Stimulated activated naive B cell treated with anti-CD40 and anti-IgM and Interleukin-4, amounts not matched to agents 10 μg/mL and 1 μg/mL and 100 μg/mL, for 72 hours (primary cell): ENCODE results near the gene RAB17.
A peak's percentile ranks its signal among the peaks of the same experiment; 100 is the strongest.

Experiments
- ATAC-seq, 2 donors: fragments of 150-1000 bp; cut with Tn5 transposase; replicated peaks; 2 replicates each; pipeline ENCODE4 v1.10.0; 2021; ENCODE audit warnings: moderate library complexity in 1 of 2
- DNase-seq: peaks from one replicate; pipeline ENCODE4 v3.0.0; 2021
- H3K27ac Mint-ChIP-seq: one replicate; pipeline ENCODE4 v1.8.0; 2022; ENCODE audit warnings: mild to moderate bottlenecking, mixed read lengths
- H3K27me3 Mint-ChIP-seq, 2 donors: one replicate each; pipeline ENCODE4 v1.8.0; 2022; ENCODE audit warnings: mixed read lengths in 2 of 2
- H3K36me3 Mint-ChIP-seq, 2 donors: one replicate each; pipeline ENCODE4 v1.8.0; 2022; ENCODE audit warnings: mixed read lengths in 2 of 2, mild to moderate bottlenecking in 1 of 2
- H3K4me1 Mint-ChIP-seq, 2 donors: one replicate each; pipeline ENCODE4 v1.8.0; 2022; ENCODE audit warnings: mixed read lengths in 2 of 2, mild to moderate bottlenecking in 1 of 2
- H3K4me3 Mint-ChIP-seq, 2 donors: one replicate each; pipeline ENCODE4 v1.8.0; 2022; ENCODE audit warnings: mild to moderate bottlenecking in 2 of 2, mixed read lengths in 2 of 2, moderate library complexity in 1 of 2
- H3K9me3 Mint-ChIP-seq, 2 donors: one replicate each; pipeline ENCODE4 v1.8.0; 2022; ENCODE audit warnings: mixed read lengths in 2 of 2, mild to moderate bottlenecking in 1 of 2

Gene RAB17

DNA sequence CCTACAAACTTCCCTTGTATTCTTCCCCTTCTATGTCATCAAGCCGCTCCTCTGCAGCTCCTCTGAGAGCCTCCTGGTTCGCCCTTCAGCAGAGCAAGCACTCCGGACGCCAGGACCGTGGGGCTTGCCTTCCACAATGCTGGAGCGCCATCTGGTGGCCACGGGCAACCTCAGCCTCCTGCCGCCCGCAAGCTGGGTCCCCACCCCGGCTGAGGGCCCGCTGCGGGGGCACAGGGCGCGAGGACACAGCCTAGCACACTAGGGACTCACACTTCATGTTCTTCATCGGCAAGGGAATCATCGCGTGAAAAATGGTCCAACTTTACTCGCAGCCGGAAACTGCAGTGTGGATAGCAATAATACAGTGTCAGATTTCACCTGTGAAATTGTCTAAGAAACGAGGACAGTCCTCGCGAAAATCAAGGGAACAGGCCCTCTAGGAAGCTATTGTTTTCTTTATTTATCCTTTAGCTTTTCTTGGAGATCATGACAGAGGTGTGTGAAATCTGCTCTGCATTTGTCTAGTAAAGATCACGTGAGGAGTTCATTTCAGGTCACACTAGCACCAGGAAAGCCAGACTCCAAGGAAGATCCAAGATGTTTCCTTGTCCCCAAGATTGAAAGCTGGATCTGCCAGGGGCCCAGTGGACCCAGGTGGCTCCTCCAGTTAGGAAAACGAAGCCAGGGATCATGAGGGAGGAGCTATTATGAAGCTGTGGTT, 18.4 kb downstream of the RAB17 start:
- Mint-ChIP-seq H3K4me3 (no peak overlapping the region), H3K4me1 (peaks cover 4 to 8% of the 10 kb centered on the region in 2 donors), H3K36me3 (no peaks in the 10 kb centered on the region), H3K9me3 (peaks cover 0 to 3% of the 10 kb centered on the region in 2 donors), H3K27me3 (peaks cover 9 to 33% of the 10 kb centered on the region in 2 donors), H3K27ac (no peak overlapping the region)
- ATAC-seq (peak; percentile 98 to 100), DNase-seq (peak; percentile 78)

DNA sequence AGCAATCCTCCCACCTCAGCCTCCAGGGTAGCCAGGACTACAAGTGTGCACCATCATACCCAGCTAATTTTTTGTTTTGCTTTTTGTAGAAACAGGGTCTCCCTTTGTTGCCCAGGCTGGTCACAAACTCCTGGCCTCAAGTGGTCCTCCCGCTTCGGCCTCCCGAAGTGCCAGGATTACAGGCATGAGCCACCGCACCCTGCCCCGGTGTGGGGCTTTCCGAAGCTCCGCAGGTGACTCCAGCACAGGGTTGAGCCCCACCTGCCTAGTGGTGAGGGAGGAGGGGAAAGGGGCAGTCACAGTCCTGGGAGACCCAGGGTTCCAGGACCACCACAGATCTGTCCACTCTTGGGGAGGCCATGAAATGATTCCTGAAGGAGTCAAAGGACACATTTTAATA, 19.0 kb downstream of the RAB17 start:
- Mint-ChIP-seq H3K27me3 (peaks cover 9 to 33% of the 10 kb centered on the region in 2 donors), H3K4me1 (peaks cover 4 to 8% of the 10 kb centered on the region in 2 donors), H3K4me3 (no peak overlapping the region), H3K27ac (no peak overlapping the region), H3K9me3 (peaks cover 0 to 3% of the 10 kb centered on the region in 2 donors), H3K36me3 (no peaks in the 10 kb centered on the region)
- no peak for DNase-seq
- no peak for ATAC-seq

DNA sequence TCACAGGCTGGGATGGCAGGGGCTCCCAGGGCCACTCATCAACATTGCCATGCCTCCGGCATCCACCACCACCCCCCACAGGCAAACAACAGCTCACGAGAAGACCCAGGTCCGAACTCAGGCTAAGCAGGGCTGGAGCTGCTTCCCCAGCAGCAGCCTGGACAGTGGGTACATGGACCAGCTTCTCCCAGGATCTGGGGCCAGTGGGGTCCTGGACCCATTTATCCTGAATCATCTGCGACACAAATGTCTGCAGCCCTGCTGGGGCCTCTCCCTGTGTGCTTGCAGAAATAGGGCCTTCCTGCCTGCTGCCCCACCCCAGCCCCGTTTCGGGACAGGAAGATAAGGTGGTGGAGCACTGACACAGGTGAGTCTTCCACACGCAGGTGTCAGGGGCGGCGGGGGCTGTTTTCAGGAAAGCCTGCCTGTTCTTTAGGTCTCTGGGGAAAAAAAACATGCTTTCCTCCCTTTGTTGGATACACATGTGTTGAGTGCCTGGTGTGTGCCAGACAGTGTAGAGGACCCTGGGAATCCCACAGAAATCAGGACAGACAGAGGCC, 19.7 kb downstream of the RAB17 start:
- ATAC-seq (no peak), DNase-seq (no peak)
- Mint-ChIP-seq H3K4me1 (peaks cover 4 to 8% of the 10 kb centered on the region in 2 donors), H3K4me3 (no peak overlapping the region), H3K9me3 (peaks cover 0 to 3% of the 10 kb centered on the region in 2 donors), H3K36me3 (no peaks in the 10 kb centered on the region), H3K27ac (no peak overlapping the region), H3K27me3 (peaks cover 9 to 33% of the 10 kb centered on the region in 2 donors)

DNA sequence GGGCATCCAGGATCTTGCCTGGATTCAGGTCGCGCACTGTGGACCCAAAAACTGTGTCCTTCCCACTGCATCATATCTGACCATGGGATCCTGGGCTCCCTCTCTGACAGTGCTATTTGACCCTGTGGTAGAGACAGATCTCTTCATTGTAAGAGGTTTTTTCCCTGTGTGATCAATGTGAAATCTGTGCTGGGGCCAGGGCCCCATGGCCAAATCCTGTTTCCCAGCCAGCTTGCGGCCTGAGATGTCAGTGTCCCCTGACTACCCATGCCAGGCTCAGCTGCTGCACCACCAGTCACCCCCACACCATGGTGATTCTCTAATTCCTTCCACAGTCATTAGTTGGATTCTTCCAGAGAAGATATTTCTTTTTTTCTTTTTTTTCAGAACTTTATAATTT, 20.6 kb downstream of the RAB17 start:
- no peak overlapping the region for H3K4me3 Mint-ChIP-seq

DNA sequence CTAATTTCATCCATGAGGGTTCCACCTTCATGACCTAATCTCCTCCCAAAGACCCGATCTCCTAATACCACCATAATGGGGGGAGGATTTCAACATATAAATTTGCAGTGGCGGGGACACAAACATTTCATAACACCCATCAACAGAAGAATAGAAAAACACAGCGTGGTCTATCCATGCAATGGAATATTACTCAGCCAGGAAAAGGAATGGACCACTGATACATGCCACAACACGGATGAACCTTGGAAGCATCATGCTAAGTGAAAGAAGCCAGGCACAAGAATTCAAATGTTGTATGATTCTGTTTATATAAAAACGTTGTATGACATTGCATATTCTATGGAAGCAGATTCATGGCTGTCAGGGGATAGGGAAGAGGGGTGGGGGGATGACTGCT, 21.5 kb downstream of the RAB17 start:
- H3K27me3 Mint-ChIP-seq = peaks cover 15 to 33% of the 10 kb centered on the region in 2 donors
- ATAC-seq (no peak), DNase-seq (no peak)
- no peak overlapping the region for H3K4me3 Mint-ChIP-seq
- no peak overlapping the region for H3K27ac Mint-ChIP-seq
- H3K4me1 Mint-ChIP-seq = peaks cover 4 to 8% of the 10 kb centered on the region in 2 donors
- H3K36me3 Mint-ChIP-seq = no peaks in the 10 kb centered on the region
- H3K9me3 Mint-ChIP-seq = peaks cover 0 to 3% of the 10 kb centered on the region in 2 donors

More for the DNA sequence above, 20.6 kb downstream of the RAB17 start:
- Mint-ChIP-seq H3K4me1 (peaks cover 4 to 8% of the 10 kb centered on the region in 2 donors), H3K27ac (no peak overlapping the region), H3K27me3 (peaks cover 9 to 33% of the 10 kb centered on the region in 2 donors), H3K9me3 (peaks cover 0 to 3% of the 10 kb centered on the region in 2 donors), H3K36me3 (no peaks in the 10 kb centered on the region)
- no peak for ATAC-seq
- no peak for DNase-seq

DNA sequence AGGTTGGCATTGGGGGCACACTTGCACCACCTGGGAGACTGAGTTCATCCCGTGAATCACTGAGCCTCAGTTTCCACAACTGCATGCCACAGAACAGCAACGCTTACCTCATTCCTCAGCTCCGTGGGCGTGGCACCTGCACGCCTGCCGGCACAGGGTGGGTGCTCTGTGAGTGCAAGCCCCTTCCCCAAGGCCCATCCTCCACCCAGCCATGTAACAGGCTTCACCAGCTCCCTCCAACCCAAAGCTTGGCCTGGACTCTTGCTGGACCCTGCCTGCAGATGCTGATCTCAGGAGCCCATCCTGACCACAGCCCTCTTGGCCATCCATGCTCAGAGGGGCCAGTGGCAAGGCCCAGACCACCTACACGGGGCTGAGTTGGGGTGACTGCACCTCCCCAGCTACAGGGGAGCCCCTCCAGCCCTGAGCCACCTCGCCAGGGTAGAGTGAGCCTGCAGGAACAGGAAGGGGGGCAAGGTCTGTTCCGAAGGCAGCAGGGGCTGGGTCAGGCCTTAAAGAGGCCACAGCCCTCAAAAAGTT, 22.3 kb downstream of the RAB17 start:
- Mint-ChIP-seq H3K4me1 (peaks cover 4 to 8% of the 10 kb centered on the region in 2 donors), H3K4me3 (no peak overlapping the region), H3K27ac (no peak overlapping the region), H3K36me3 (no peaks in the 10 kb centered on the region), H3K9me3 (peaks cover 0 to 3% of the 10 kb centered on the region in 2 donors), H3K27me3 (peaks cover 20 to 35% of the 10 kb centered on the region in 2 donors)
- ATAC-seq (no peak), DNase-seq (no peak)

DNA sequence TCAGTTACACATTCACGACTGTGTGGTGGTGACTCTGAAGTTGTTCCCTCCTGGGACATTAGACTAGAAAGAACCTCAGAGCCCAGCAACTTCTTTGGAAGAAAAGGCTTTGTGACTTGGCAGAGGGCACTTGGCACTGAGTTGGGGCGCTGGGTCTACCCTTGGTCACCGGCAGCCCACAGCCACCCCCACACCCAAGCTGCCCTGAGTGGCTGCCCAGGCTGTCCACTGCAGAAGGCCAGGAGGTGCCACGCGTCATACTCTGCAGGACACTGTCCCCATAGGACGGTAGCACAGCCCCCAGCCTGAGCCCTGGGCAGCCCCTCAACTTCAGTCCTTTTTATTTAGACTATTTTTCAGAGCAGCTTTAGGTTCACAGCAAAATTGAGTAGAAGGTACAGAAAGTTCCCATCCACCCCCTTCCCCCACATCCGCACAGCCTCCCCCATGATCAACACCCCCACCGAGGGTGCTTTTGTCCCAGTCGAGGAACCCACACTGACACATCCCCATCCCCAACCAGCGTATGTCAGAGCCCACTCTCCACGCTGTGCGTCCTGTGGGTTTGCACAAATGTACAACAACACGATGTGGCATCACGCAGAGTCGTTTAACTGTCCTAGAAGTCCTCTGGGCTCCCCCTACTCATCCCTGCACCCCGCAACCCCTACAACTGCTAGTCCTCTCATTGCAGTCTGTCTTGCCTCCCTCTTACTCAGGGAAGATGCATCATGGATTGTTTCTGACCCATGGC, 23.1 kb downstream of the RAB17 start:
- no peak for ATAC-seq
- Mint-ChIP-seq H3K36me3 (no peaks in the 10 kb centered on the region), H3K27me3 (peaks cover 24 to 39% of the 10 kb centered on the region in 2 donors), H3K9me3 (peaks cover 0 to 3% of the 10 kb centered on the region in 2 donors), H3K4me1 (peaks cover 4 to 8% of the 10 kb centered on the region in 2 donors), H3K4me3 (no peak overlapping the region), H3K27ac (no peak overlapping the region)
- DNase-seq = no peak

DNA sequence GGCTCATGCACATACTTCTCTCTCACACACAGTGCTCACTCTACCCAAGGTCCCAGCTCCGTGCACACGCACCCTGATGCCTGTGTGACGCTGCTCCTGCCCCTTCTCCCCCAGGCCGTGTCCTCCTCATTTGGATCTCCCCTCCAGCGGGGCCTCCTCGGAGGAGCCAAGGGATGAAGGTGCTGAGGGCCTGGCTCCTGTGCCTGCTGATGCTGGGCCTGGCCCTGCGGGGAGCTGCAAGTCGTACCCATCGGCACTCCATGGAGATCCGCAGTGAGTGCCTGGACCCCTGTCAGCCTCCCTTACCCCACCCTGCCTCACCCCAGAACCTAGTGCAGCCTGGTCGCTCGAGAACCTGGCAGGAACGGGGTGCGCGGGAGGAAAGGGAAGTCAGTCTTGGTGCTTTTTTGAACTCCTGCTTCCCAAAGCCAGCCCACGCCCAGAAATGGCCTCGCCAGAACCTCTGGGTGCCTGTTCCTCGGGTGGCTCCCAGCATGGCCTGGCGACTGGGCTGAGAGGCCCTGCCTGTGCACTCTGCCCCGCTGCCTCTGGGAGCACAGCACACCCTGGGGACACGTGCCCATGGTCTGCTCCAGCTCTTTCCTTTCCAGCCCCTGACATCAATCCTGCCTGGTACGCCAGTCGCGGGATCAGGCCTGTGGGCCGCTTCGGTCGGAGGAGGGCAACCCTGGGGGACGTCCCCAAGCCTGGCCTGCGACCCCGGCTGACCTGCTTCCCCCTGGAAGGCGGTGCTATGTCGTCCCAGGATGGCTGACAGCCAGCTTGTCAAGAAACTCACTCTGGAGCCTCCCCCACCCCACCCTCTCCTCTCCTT, 23.9 kb downstream of the RAB17 start, which contains the start of gene PRLH:
Gene PRLH (plus strand): TSS at position 174 of the 835 bp plus-strand sequence. CDS start 0 bp downstream, at position 174.
- Mint-ChIP-seq H3K36me3 (no peaks in the 10 kb centered on the region), H3K4me3 (no peak within 1 kb of the TSS), H3K9me3 (peaks cover 0 to 3% of the 10 kb centered on the region in 2 donors), H3K4me1 (peaks cover under 1% of the 10 kb centered on the region in 2 donors), H3K27me3 (peaks cover 27 to 35% of the 10 kb centered on the region in 2 donors), H3K27ac (no peak within 1 kb of the TSS)
- DNase-seq (no peak), ATAC-seq (no peak)

DNA sequence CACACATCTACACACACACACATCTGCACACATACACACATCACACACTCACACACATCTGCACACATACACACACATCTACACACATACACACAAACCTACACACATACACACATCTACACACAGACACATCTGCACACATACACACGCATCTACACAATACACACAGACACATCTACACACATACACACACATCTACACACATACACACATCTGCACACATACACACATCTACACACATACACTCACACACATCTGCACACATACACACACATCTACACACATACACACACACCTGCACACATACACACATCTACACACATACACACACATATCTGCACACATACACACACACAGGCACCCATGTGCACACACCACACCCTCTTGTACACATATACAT, 24.6 kb downstream of the RAB17 start:
- DNase-seq = no peak
- H3K4me3 Mint-ChIP-seq = no peak overlapping the region
- no peak overlapping the region for H3K27ac Mint-ChIP-seq

DNA sequence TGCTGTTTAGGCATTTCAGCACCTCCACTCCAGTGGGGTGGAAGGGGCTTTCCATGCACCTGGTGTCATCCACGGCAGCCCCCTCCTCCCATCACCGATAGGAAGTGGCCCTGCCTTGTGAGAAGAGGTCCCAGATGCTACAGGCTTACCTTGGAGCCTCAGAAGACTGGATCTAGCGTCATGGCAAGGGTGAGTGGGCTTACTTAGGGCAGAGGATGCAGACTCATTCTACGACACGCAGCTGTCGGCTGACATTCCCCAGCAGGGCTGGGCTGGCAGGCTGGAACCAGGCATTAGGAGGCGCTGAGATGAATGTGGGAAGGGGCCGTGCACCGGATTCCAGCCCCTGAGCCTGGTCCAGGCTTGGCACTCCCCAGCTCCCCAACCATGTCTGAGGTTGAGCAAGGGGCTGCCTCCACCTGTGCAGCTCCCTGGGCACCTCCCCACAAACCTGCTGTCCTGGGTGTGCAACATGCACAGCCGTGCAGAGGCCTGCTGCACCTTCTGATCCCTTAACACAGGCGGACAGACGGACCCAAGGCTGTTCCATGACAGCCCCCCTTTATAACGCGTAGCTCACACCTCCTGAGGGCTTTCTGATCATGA, 25.9 kb downstream of the RAB17 start:
- Mint-ChIP-seq H3K4me3 (no peak overlapping the region), H3K9me3 (peaks cover 0 to 3% of the 10 kb centered on the region in 2 donors), H3K27me3 (peaks cover 29 to 31% of the 10 kb centered on the region in 2 donors), H3K27ac (no peak overlapping the region), H3K4me1 (no peaks in the 10 kb centered on the region), H3K36me3 (no peaks in the 10 kb centered on the region)
- DNase-seq (no peak), ATAC-seq (no peak)

More for the DNA sequence above, 24.6 kb downstream of the RAB17 start:
- ATAC-seq = no peak
- Mint-ChIP-seq H3K27me3 (peaks cover 27 to 34% of the 10 kb centered on the region in 2 donors), H3K36me3 (no peaks in the 10 kb centered on the region), H3K9me3 (peaks cover 0 to 3% of the 10 kb centered on the region in 2 donors), H3K4me1 (no peaks in the 10 kb centered on the region)

DNA sequence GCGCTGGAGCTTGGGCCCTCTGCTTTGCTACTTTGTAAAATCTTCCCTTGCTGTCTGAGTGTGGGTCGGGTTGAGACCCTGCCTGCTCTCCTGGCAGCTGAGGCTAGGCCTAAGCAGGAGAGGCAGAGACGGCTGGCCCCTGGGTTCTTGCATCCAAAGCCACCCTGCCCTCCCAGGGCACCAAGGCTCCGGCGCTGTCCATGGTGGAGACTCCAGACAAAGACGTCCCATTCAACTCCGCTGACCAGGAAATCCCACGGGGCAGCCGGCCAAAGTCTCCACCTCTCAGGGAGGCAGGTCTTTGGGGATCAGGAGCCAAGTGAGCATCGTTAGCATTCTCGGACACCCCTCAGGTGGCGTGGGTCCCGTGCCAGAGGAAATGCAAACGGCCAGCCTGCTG, 26.7 kb downstream of the RAB17 start:
- DNase-seq (no peak), ATAC-seq (no peak)
- no peak overlapping the region for H3K4me3 Mint-ChIP-seq
- peaks cover 31 to 32% of the 10 kb centered on the region in 2 donors for H3K27me3 Mint-ChIP-seq
- no peak overlapping the region for H3K27ac Mint-ChIP-seq
- peaks cover 0 to under 1% of the 10 kb centered on the region in 2 donors for H3K9me3 Mint-ChIP-seq
- H3K36me3 Mint-ChIP-seq = no peaks in the 10 kb centered on the region
- H3K4me1 Mint-ChIP-seq = no peaks in the 10 kb centered on the region

DNA sequence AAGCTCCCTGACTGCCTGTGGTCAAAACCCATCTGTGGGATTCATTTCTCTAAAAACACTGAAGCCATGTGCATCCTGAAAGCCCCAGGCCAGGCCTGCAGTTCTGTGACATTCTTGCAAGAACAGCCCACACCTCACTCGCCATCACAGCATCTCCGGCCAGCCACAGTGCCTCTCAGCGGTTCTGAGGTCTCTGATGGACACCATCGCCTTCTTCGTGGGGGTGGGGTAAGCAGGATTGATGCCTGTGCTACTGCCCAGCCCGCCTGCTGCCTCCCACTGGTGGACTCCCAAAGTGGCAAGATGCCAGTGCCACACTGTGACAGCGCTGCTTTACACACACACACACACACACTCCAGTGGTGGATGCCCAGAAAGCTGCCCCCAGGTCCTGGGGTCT, 29.3 kb downstream of the RAB17 start:
- ATAC-seq = no peak
- Mint-ChIP-seq H3K27me3 (peaks cover 42 to 44% of the 10 kb centered on the region in 2 donors), H3K4me1 (peaks cover 0 to 5% of the 10 kb centered on the region in 2 donors), H3K36me3 (peaks cover 0 to 3% of the 10 kb centered on the region in 2 donors), H3K27ac (no peak overlapping the region), H3K9me3 (peaks cover 0 to 5% of the 10 kb centered on the region in 2 donors), H3K4me3 (no peak overlapping the region)
- no peak for DNase-seq

DNA sequence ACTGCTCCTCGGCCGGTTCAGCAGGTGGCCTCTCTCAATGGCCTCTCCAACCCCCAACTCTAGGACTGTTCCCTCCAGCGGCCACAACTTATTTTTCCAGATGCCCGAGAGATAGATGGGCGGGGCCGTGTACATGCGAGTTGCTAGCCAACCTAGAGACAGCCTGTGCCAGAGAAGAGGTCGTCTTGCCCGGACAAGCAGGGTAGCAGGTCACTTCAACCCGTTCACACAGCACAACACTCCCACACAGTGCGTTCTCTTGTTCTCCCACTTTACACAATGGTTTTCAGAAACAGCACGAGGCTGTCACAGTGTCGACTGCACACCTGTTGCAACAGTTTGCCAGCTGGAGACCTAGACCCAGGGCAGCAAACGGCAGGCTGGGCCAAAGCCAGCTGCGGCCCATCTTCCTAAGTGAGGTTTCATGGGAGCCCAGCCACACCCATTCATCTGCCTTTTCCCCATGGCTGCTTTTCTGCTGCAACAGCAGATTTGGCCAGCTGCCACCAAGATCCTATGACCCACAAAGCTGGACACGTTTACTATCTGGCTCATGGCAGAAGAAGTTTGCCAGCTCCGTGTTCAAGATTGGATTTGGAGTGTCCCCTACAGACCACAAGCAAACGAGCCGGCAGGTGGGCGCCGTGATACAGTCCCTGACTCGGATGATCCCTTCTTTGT, 31.4 kb downstream of the RAB17 start:
- peaks cover 3 to 8% of the 10 kb centered on the region in 2 donors for H3K9me3 Mint-ChIP-seq
- no peak for ATAC-seq

More for the DNA sequence above, 31.4 kb downstream of the RAB17 start:
- no peak overlapping the region for H3K27ac Mint-ChIP-seq
- H3K27me3 Mint-ChIP-seq = peaks cover 38 to 44% of the 10 kb centered on the region in 2 donors
- H3K4me1 Mint-ChIP-seq = peaks cover 0 to 5% of the 10 kb centered on the region in 2 donors
- H3K4me3 Mint-ChIP-seq = no peak overlapping the region
- H3K36me3 Mint-ChIP-seq = peaks cover 0 to 3% of the 10 kb centered on the region in 2 donors
- DNase-seq = no peak
